GM12878 (cell line): ENCODE results near the gene ARHGAP26. TPM values are rescaled to one million over a fixed set of nuclear protein-coding genes. Genes with fewer than 3 reads are reported as not detected.

Source experiments
- CBX5 ChIP-seq: sonication (generic); IDR thresholded peaks from 2 replicates; pipeline ENCODE4 v1.6.1; 2016; ENCODE audit warnings: low read depth, moderate library complexity, mild to moderate bottlenecking, inconsistent platforms
- EGR1 ChIP-seq, 2 experiments: IDR thresholded peaks; 1 replicate in 1 of 2; 2 replicates in 1 of 2; pipeline ENCODE4 v1.6.1; 2011 to 2012; ENCODE audit warnings: low read depth in 2 of 2, low read length in 2 of 2, borderline replicate concordance in 1 of 2, mild to moderate bottlenecking in 1 of 2, moderate library complexity in 1 of 2
- HDAC2 ChIP-seq: fragments of 200-600 bp; sonication (generic); IDR thresholded peaks from 2 replicates; pipeline ENCODE4 v1.6.1; 2017
- KDM1A ChIP-seq: fragments of 200-600 bp; sonication (generic); IDR thresholded peaks from 2 replicates; pipeline ENCODE4 v1.6.1; 2016; ENCODE audit warnings: borderline replicate concordance
- LARP7 ChIP-seq: fragments of 450-650 bp; IDR thresholded peaks from 2 replicates; pipeline ENCODE4 v1.6.1; 2017; ENCODE audit warnings: mild to moderate bottlenecking
- MTA3 ChIP-seq: IDR thresholded peaks from 2 replicates; pipeline ENCODE4 v1.6.1; 2012; ENCODE audit warnings: low read length, inconsistent platforms, borderline replicate concordance
- NR2C1 ChIP-seq: fragments of 450-650 bp; IDR thresholded peaks from 2 replicates; pipeline ENCODE4 v1.6.1; 2017; ENCODE audit warnings: antibody characterized with exemption, mild to moderate bottlenecking, moderate library complexity
- STAT3 ChIP-seq: IDR thresholded peaks from 2 replicates; pipeline ENCODE4 v1.6.1; 2011; ENCODE audit warnings: low read depth, low read length, improper control_type of control experiment
- YBX1 ChIP-seq: fragments of 450-650 bp; IDR thresholded peaks from 2 replicates; pipeline ENCODE4 v1.6.1; 2016; ENCODE audit warnings: antibody characterized with exemption
- ZNF217 ChIP-seq: fragments of 450-650 bp; IDR thresholded peaks from 2 replicates; pipeline ENCODE4 v1.6.1; 2017; ENCODE audit warnings: antibody characterized with exemption, mild to moderate bottlenecking
- ZNF24 ChIP-seq: fragments of 450-650 bp; IDR thresholded peaks from 2 replicates; pipeline ENCODE4 v1.6.1; 2017; ENCODE audit warnings: antibody characterized with exemption, mild to moderate bottlenecking
- polyA plus RNA-seq, 11 experiments: library from polyadenylated mRNA; depleted of rRNA in 4 of 11; unstranded in 6 of 11; stranded (reverse) in 5 of 11; fragments of >200 nt; fragmentation: Nextera tagmentation in 4 of 11; fragmentation: Illumina TruSeq in 1 of 11; extraction: Ambion mirVana in 4 of 11; extraction: Trizol in 1 of 11; gene quantifications; 1 replicate in 1 of 11; 2 replicates in 10 of 11; pipeline versions ENCODE4 v1.2.1 to v1.2.3, GENCODE V29; 2011 to 2016; ENCODE audit warnings: inconsistent platforms in 2 of 11, missing spikeins in 2 of 11, low read depth in 1 of 11
- total RNA-seq, 4 experiments: library from RNA; depleted of rRNA in 3 of 4; stranded (reverse); fragments of >200 nt in 3 of 4; fragmentation: Illumina TruSeq in 1 of 4; extraction: Trizol in 1 of 4; gene quantifications; 2 replicates each; pipeline versions ENCODE4 v1.2.1 to v1.2.3, GENCODE V29; 2013 to 2021
- TF ChIP-seq, protein P1 (sequence below): fragments of 450-650 bp; conservative IDR thresholded peaks from 2 replicates; pipeline ENCODE4 v1.6.1; 2017; ENCODE audit warnings: mild to moderate bottlenecking, moderate library complexity
- TF ChIP-seq, protein P2 (sequence below): IDR thresholded peaks from 2 replicates; pipeline ENCODE4 v1.6.1; 2012; ENCODE audit warnings: low read depth, low read length, improper control_type of control experiment
- TF ChIP-seq, protein P3 (sequence below): fragments of 450-650 bp; formaldehyde crosslinking; IDR thresholded peaks from 2 replicates; pipeline ENCODE4 v1.4.0; 2020; ENCODE audit warnings: mild to moderate bottlenecking, moderate library complexity
- TF ChIP-seq, protein P4 (sequence below): IDR thresholded peaks from 2 replicates; pipeline ENCODE4 v1.6.1; 2012; ENCODE audit warnings: low read depth, low read length, improper control_type of control experiment
- TF ChIP-seq, protein P5 (sequence below): fragments of 450-650 bp; formaldehyde crosslinking; IDR thresholded peaks from 2 replicates; pipeline ENCODE4 v1.4.0; 2022; ENCODE audit warnings: mild to moderate bottlenecking, moderate library complexity
- TF ChIP-seq, protein P6 (sequence below): IDR thresholded peaks from 2 replicates; pipeline ENCODE4 v1.6.1; 2012; ENCODE audit warnings: low read depth, low read length, improper control_type of control experiment
- TF ChIP-seq, protein P7 (sequence below): fragments of 450-650 bp; IDR thresholded peaks from 2 replicates; pipeline ENCODE4 v1.6.1; 2016; ENCODE audit warnings: mild to moderate bottlenecking

The ARHGAP26 gene
- total and polyA plus RNA-seq, 10 of the 15 experiments (the other 5 are each of a cell fraction or from before 2014, with no cell fraction given): 9.4 to 41.5 (median 19.3) TPM

DNA sequence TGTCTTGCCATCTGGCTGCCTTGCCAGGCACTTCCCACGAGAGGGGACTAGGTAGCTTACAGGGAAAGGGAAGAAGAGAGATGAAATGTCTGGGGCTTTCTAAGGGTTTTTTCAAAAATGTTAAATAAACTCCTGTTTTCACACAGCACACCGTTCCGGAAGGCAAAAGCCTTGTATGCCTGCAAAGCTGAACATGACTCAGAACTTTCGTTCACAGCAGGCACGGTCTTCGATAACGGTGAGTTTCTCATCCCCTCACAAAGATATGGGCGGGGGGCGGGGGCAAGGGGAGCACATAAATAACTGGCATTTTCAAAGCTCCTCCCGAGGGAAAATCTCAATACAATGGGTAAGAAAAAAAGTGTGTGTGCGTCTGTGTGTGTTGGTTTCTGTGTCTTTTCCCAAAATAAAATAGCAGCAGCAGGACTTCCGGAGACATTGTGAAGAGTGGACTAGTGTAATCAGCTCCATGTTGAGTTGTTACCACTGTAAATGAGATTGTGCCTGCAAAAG, 443.7 kb downstream of the ARHGAP26 start (continued):
- TF ChIP-seq, protein P1, sequence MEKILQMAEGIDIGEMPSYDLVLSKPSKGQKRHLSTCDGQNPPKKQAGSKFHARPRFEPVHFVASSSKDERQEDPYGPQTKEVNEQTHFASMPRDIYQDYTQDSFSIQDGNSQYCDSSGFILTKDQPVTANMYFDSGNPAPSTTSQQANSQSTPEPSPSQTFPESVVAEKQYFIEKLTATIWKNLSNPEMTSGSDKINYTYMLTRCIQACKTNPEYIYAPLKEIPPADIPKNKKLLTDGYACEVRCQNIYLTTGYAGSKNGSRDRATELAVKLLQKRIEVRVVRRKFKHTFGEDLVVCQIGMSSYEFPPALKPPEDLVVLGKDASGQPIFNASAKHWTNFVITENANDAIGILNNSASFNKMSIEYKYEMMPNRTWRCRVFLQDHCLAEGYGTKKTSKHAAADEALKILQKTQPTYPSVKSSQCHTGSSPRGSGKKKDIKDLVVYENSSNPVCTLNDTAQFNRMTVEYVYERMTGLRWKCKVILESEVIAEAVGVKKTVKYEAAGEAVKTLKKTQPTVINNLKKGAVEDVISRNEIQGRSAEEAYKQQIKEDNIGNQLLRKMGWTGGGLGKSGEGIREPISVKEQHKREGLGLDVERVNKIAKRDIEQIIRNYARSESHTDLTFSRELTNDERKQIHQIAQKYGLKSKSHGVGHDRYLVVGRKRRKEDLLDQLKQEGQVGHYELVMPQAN: no peak
- TF ChIP-seq YBX1 (no peak), LARP7 (no peak), MTA3 (no peak), NR2C1 (no peak), EGR1 (IDR thresholded peaks at IDR 0.05; ENCODE audit: borderline replicate concordance in 1 of 2, low read depth in 2 of 2, low read length in 2 of 2) (no peak), KDM1A (no peak), STAT3 (no peak), ZNF217 (no peak), CBX5 (no peak), HDAC2 (no peak), ZNF24 (no peak; the same call in 1 of the 2 replicates)
- TF ChIP-seq, protein P2, sequence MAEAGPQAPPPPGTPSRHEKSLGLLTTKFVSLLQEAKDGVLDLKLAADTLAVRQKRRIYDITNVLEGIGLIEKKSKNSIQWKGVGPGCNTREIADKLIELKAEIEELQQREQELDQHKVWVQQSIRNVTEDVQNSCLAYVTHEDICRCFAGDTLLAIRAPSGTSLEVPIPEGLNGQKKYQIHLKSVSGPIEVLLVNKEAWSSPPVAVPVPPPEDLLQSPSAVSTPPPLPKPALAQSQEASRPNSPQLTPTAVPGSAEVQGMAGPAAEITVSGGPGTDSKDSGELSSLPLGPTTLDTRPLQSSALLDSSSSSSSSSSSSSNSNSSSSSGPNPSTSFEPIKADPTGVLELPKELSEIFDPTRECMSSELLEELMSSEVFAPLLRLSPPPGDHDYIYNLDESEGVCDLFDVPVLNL: no peak
- TF ChIP-seq, protein P3, sequence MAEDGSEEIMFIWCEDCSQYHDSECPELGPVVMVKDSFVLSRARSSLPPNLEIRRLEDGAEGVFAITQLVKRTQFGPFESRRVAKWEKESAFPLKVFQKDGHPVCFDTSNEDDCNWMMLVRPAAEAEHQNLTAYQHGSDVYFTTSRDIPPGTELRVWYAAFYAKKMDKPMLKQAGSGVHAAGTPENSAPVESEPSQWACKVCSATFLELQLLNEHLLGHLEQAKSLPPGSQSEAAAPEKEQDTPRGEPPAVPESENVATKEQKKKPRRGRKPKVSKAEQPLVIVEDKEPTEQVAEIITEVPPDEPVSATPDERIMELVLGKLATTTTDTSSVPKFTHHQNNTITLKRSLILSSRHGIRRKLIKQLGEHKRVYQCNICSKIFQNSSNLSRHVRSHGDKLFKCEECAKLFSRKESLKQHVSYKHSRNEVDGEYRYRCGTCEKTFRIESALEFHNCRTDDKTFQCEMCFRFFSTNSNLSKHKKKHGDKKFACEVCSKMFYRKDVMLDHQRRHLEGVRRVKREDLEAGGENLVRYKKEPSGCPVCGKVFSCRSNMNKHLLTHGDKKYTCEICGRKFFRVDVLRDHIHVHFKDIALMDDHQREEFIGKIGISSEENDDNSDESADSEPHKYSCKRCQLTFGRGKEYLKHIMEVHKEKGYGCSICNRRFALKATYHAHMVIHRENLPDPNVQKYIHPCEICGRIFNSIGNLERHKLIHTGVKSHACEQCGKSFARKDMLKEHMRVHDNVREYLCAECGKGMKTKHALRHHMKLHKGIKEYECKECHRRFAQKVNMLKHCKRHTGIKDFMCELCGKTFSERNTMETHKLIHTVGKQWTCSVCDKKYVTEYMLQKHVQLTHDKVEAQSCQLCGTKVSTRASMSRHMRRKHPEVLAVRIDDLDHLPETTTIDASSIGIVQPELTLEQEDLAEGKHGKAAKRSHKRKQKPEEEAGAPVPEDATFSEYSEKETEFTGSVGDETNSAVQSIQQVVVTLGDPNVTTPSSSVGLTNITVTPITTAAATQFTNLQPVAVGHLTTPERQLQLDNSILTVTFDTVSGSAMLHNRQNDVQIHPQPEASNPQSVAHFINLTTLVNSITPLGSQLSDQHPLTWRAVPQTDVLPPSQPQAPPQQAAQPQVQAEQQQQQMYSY (CRISPR knock-in tag): no peak
- TF ChIP-seq, protein P4, sequence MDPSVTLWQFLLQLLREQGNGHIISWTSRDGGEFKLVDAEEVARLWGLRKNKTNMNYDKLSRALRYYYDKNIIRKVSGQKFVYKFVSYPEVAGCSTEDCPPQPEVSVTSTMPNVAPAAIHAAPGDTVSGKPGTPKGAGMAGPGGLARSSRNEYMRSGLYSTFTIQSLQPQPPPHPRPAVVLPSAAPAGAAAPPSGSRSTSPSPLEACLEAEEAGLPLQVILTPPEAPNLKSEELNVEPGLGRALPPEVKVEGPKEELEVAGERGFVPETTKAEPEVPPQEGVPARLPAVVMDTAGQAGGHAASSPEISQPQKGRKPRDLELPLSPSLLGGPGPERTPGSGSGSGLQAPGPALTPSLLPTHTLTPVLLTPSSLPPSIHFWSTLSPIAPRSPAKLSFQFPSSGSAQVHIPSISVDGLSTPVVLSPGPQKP: peak; percentile 75; the same call in 1 of the 2 replicates
- TF ChIP-seq, protein P5, sequence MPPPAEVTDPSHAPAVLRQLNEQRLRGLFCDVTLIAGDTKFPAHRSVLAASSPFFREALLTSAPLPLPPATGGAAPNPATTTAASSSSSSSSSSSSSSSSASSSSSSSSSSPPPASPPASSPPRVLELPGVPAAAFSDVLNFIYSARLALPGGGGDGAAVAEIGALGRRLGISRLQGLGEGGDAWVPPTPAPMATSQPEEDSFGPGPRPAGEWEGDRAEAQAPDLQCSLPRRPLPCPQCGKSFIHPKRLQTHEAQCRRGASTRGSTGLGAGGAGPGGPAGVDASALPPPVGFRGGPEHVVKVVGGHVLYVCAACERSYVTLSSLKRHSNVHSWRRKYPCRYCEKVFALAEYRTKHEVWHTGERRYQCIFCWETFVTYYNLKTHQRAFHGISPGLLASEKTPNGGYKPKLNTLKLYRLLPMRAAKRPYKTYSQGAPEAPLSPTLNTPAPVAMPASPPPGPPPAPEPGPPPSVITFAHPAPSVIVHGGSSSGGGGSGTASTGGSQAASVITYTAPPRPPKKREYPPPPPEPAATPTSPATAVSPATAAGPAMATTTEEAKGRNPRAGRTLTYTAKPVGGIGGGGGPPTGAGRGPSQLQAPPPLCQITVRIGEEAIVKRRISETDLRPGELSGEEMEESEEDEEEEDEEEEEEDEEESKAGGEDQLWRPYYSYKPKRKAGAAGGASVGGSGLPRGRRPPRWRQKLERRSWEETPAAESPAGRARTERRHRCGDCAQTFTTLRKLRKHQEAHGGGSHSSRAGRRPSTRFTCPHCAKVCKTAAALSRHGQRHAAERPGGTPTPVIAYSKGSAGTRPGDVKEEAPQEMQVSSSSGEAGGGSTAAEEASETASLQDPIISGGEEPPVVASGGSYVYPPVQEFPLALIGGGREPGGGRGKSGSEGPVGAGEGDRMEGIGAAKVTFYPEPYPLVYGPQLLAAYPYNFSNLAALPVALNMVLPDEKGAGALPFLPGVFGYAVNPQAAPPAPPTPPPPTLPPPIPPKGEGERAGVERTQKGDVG: no peak
- TF ChIP-seq, protein P6, sequence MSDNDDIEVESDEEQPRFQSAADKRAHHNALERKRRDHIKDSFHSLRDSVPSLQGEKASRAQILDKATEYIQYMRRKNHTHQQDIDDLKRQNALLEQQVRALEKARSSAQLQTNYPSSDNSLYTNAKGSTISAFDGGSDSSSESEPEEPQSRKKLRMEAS: no peak
- TF ChIP-seq, protein P7, sequence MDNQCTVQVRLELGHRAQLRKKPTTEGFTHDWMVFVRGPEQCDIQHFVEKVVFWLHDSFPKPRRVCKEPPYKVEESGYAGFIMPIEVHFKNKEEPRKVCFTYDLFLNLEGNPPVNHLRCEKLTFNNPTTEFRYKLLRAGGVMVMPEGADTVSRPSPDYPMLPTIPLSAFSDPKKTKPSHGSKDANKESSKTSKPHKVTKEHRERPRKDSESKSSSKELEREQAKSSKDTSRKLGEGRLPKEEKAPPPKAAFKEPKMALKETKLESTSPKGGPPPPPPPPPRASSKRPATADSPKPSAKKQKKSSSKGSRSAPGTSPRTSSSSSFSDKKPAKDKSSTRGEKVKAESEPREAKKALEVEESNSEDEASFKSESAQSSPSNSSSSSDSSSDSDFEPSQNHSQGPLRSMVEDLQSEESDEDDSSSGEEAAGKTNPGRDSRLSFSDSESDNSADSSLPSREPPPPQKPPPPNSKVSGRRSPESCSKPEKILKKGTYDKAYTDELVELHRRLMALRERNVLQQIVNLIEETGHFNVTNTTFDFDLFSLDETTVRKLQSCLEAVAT: 0 out of 2 replicates have a peak, but pooled peaks have one; percentile 64
